Smooth muscle cell (in vitro differentiated cells): Measurements from ENCODE around the gene ZNF550. TPM values are rescaled to one million over a fixed set of nuclear protein-coding genes. Genes with fewer than 3 reads are reported as not detected.

Experiments used
- DNase-seq: peaks from one replicate; lab custom pipeline; 2025; ENCODE audit not compliant: unreplicated experiment; lab: John Stamatoyannopoulos, UW
- H2AFZ ChIP-seq: fragments of 200-600 bp; sonication (generic); 2 replicates; pipeline ENCODE4 v1.6.0; 2016; ENCODE audit warnings: antibody characterized with exemption, low read depth, mild to moderate bottlenecking
- H3F3A ChIP-seq: fragments of 200-600 bp; sonication (generic); 2 replicates; pipeline ENCODE4 v1.6.0; 2017; ENCODE audit warnings: antibody characterized with exemption, low read depth
- H3K27ac ChIP-seq: fragments of 200-600 bp; sonication (generic); 2 replicates; pipeline ENCODE4 v1.5.1; 2016; ENCODE audit warnings: low read depth, mild to moderate bottlenecking
- H3K27me3 ChIP-seq: fragments of 200-600 bp; sonication (generic); 2 replicates; pipeline ENCODE4 v1.6.1; 2016; ENCODE audit warnings: low read depth, mild to moderate bottlenecking
- H3K36me3 ChIP-seq: fragments of 200-600 bp; sonication (generic); 2 replicates; pipeline ENCODE4 v1.5.1; 2016; ENCODE audit warnings: low read depth
- H3K4me1 ChIP-seq: fragments of 200-600 bp; sonication (generic); 2 replicates; pipeline ENCODE4 v1.5.1; 2016; ENCODE audit warnings: low read depth
- H3K4me2 ChIP-seq: fragments of 200-600 bp; sonication (generic); 2 replicates; pipeline ENCODE4 v1.6.0; 2016; ENCODE audit warnings: mild to moderate bottlenecking
- H3K4me3 ChIP-seq: fragments of 200-600 bp; sonication (generic); 2 replicates; pipeline ENCODE4 v1.5.1; 2016; ENCODE audit warnings: mild to moderate bottlenecking
- H3K79me2 ChIP-seq: fragments of 200-600 bp; sonication (generic); 2 replicates; pipeline ENCODE4 v1.6.0; 2016; ENCODE audit warnings: low read depth, mild to moderate bottlenecking
- H3K9ac ChIP-seq: fragments of 200-600 bp; sonication (generic); 2 replicates; pipeline ENCODE4 v1.6.0; 2016; ENCODE audit warnings: low read depth
- H3K9me3 ChIP-seq: fragments of 200-600 bp; sonication (generic); replicated peaks from 2 replicates; pipeline ENCODE4 v1.5.1; 2016; ENCODE audit warnings: low read depth
- H4K20me1 ChIP-seq: fragments of 200-600 bp; sonication (generic); 2 replicates; pipeline ENCODE4 v1.6.0; 2016; ENCODE audit warnings: low read depth
- CTCF ChIP-seq: fragments of 200-600 bp; sonication (generic); IDR thresholded peaks from 2 replicates; pipeline ENCODE4 v1.5.1; 2017; ENCODE audit warnings: borderline replicate concordance, mild to moderate bottlenecking, antibody characterized with exemption; ENCODE audit not compliant: insufficient read depth, poor library complexity, severe bottlenecking
- WGBS: methylation state at CpG from one replicate; pipeline ENCODE4 v1.1.7; 2016; ENCODE audit warnings: low lambda C conversion rate; 5-methylcytosine and 5-hydroxymethylcytosine counted together
- polyA plus RNA-seq: library from polyadenylated mRNA; unstranded; fragments of >200 nt; fragmentation: Nextera tagmentation; extraction: Ambion mirVana; gene quantifications from 2 replicates; pipeline ENCODE4 v1.2.1, GENCODE V29; 2016
- total RNA-seq: library from RNA; depleted of rRNA; stranded (reverse); fragments of >200 nt; gene quantifications from 2 replicates; pipeline ENCODE4 v1.2.3, GENCODE V29; 2014

ZNF550 gene
- total and polyA plus RNA-seq, 2 experiments from 2014 or later: 5.1 to 5.9 TPM

- no peak for TF ChIP-seq CTCF
- no peaks in the 10 kb centered on the region for H4K20me1 ChIP-seq
- H3K4me2 ChIP-seq: no peak overlapping the region
- H3F3A ChIP-seq: no peaks in the 10 kb centered on the region
- no peaks in the 10 kb centered on the region for H3K4me1 ChIP-seq
- no peak overlapping the region for H2AFZ ChIP-seq
- peaks cover 22% of the 10 kb centered on the region for H3K9me3 ChIP-seq
- H3K4me3 ChIP-seq: no peak overlapping the region
- WGBS: 82% methylated on average over 5 of the region's 5 CpGs
- H3K9ac ChIP-seq: no peak overlapping the region
- H3K27ac ChIP-seq: no peak overlapping the region
- H3K79me2 ChIP-seq: no peaks in the 10 kb centered on the region
- no peaks in the 10 kb centered on the region for H3K27me3 ChIP-seq
- peaks cover 13% of the 10 kb centered on the region for H3K36me3 ChIP-seq
- DNase-seq: no peak
These were observed 44.4 kb downstream of the ZNF550 start for GRCh38 chr19:57515255-57515654.

- 98% methylated on average over 6 of the region's 6 CpGs for WGBS
- H3K4me3 ChIP-seq: no peak overlapping the region
- no peaks in the 10 kb centered on the region for H3F3A ChIP-seq
- no peaks in the 10 kb centered on the region for H3K79me2 ChIP-seq
- no peak for DNase-seq
- H3K4me2 ChIP-seq: no peak overlapping the region
- peaks cover 27% of the 10 kb centered on the region for H3K36me3 ChIP-seq
- H3K4me1 ChIP-seq: no peaks in the 10 kb centered on the region
- no peaks in the 10 kb centered on the region for H3K27me3 ChIP-seq
- H3K27ac ChIP-seq: no peak overlapping the region
- H3K9me3 ChIP-seq: peaks cover 24% of the 10 kb centered on the region
- H3K9ac ChIP-seq: no peak overlapping the region
- no peaks in the 10 kb centered on the region for H4K20me1 ChIP-seq
- no peak for TF ChIP-seq CTCF
- no peak overlapping the region for H2AFZ ChIP-seq
These were observed 46.8 kb downstream of the ZNF550 start for GRCh38 chr19:57512845-57513244.

GRCh38 chr19:57511484-57511883 is 48.2 kb downstream of the ZNF550 start:
- no peak overlapping the region for H2AFZ ChIP-seq
- peaks cover 36% of the 10 kb centered on the region for H3K36me3 ChIP-seq

More at GRCh38 chr19:57511484-57511883, 48.2 kb downstream of the ZNF550 start:
- Histone ChIP-seq H3K4me3 (no peak overlapping the region), H3K4me2 (no peak overlapping the region), H3K79me2 (no peaks in the 10 kb centered on the region), H3K27me3 (no peaks in the 10 kb centered on the region), H3K27ac (no peak overlapping the region), H3F3A (no peaks in the 10 kb centered on the region), H4K20me1 (no peaks in the 10 kb centered on the region), H3K9me3 (peaks cover 24% of the 10 kb centered on the region), H3K9ac (no peak overlapping the region), H3K4me1 (no peaks in the 10 kb centered on the region)
- no peak for TF ChIP-seq CTCF
- no peak for DNase-seq
